OCI-LY3 (cell line): ENCODE results near the gene NKAIN2.

Experiments
- CTCF ChIP-seq: fragments of 200-600, 300-600 bp; sonication (generic); IDR thresholded peaks from 2 replicates; pipeline ENCODE4 v1.5.1; 2014; ENCODE audit warnings: antibody characterized with exemption, low read length, low read depth
- EZH2phosphoT487 ChIP-seq: fragments of 200-600 bp; shearing (Covaris generic); IDR thresholded peaks from 2 replicates; pipeline ENCODE4 v1.6.1; 2018; ENCODE audit warnings: antibody characterized with exemption, mixed run types, low read depth

DNA sequence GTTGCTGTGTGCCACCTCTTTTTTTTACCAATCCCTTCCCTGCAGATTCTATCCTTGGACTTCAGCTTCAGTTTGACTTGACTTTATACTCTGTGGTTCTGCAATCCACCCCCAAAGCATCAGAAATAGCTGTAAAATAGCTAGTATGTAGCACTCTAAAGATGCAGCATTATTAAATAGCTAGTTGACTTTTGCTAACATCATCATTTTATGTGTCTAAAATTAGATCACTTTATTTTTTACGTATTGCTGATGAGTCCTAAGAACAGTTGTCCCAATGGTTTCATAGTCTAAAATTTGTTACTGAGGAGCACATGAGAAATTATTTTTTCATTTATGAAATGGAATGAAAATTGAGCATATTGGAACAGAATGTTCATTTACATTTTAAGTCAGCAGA is 138.2 kb downstream of the NKAIN2 start:
- no peak for TF ChIP-seq CTCF
- TF ChIP-seq EZH2phosphoT487 = no peak
